Forelimb muscle (tissue), 1 donor: ENCODE data around the gene ANKS1B. TPM values are rescaled to one million over a fixed set of nuclear protein-coding genes. Genes with fewer than 3 reads are reported as not detected.

Source experiments
- DNase-seq: peaks from one replicate; pipeline ENCODE4 v3.0.0-alpha.2; 2013; ENCODE audit warnings: low read depth
- polyA plus RNA-seq: library from polyadenylated mRNA; unstranded; fragments of 120-200 nt; gene quantifications from one replicate; pipeline ENCODE4 v1.2.1, GENCODE V29; 2013; ENCODE audit not compliant: insufficient read length

The ANKS1B gene
- polyA plus RNA-seq, 1 donor: 2.3 TPM

- no peak for DNase-seq
Observed at GRCh38 chr12:99960311-99960710, 24.4 kb downstream of the ANKS1B start.

- no peak for DNase-seq
Observed at GRCh38 chr12:99959549-99960170, 25.1 kb downstream of the ANKS1B start.

GRCh38 chr12:99957866-99958466 lies 26.8 kb downstream of the ANKS1B start:
- DNase-seq: no peak

DNA sequence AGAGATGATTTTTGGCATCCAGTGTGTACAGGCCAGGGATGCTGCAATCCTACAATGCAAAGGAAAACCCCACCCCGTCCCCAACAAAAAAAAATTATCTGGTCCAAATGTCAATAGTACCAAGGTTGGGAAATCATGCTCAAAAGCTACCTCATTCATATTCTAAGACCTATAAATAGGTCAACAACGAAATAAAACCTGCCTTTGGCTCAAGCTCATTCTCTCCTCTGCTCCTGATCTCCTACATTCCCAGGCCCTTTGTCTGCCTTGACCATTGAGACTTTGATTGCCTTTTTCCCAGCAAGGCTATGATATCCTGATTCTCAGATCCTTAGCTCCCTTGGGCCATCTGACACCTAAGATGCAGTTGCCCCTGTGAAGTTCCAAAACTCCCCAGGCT lies 30.0 kb downstream of the ANKS1B start:
- no peak for DNase-seq

DNA sequence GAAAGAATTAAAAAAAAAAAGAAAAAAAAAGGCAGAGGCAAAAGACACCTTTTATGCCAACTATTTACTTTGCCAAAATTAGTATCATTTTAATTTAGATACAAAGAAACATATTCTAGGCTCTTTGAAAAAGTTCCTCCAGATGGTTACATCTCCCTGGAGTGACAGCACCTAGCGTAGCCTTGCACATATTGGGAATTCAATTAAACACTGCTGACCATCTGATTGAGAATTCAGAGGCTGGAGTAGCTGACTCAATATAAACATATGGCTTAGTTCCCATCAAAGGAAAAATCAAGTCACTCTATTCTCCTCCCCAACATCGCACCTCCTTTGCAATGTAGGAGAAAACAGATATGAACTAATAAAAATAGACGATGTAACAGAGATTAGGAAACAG lies 36.4 kb downstream of the ANKS1B start:
- no peak for DNase-seq

DNA sequence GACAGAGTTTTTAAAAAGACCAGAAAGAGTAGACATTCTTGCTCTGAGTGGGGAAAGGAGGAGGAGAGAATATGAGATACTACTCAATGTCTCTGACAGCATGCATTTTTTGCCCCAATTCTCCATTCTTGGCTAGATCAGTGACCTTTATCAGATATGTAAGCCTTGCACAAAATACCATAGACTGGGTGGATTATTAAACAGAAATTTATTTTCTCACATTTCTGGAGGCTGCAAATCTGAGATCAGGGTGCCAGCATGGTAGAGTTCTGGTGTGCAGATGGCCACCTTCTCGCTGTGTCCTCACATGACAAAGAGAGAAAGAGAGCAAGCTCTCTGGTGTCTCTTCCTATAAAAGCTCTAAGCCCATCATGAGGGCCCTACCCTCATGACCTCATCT lies 38.6 kb downstream of the ANKS1B start:
- no peak for DNase-seq

GRCh38 chr12:99935608-99936007 lies 49.1 kb downstream of the ANKS1B start:
- no peak for DNase-seq

DNA sequence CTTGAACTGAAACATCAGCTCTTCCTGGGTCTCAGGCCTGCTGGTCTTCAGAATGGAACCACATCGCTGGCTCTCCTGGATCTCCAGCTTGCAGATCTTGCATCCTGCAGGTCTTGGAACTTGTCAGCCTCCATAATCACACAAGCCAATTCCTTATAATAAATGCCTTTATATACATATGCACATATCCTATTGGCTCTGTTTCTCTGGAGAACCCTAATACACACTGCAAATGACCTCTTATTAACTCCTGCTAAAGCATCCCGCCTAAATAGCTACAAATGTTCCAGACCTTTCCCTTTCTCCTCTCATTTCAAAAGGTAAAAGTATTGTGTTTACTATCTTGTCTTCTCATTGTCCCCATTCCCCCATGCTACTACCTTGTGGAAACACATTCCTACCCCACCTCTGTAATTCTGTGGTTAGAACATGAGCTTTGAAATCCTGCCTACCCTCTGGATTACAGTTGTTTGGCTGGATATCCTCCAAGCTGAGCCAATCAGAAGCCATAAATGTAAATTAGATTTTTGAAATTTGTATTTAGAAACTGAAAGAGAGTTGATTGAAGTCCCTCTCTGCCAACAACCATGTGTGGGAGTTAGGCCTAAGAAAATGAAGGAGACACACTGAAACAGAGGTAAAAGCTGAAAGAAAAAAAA lies 58.1 kb downstream of the ANKS1B start:
- no peak for DNase-seq

DNA sequence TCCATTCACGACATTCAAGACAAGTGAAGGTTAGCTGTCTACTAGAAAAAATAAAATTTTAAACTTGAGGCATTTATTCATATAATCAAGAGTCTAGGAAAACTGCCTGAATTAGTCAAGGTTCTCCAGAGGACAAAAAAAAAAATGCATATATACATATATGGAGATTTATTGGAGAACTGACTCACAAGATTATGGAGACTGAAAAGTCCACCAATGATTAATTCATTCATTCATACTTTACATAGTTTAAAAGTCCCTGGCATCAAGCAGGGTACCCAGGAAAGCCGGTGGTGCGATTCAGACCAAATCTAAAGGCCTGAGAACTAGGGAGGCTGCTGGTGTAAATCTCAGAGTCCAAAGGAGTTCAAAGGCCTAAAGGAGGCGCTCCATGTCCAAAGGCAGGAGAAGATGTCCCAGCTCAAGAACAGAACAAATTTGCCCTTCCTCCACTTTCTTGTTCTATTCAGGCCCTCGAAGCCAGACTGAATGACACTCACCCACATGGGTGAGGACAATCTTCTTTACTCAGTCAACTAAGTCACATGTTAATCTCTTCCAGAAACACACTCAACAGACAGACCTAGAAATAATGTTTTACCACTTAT lies 64.3 kb downstream of the ANKS1B start:
- no peak for DNase-seq

- no peak for DNase-seq
Observed at GRCh38 chr12:99917711-99918402, 66.9 kb downstream of the ANKS1B start.

GRCh38 chr12:99916555-99916954 lies 68.2 kb downstream of the ANKS1B start:
- no peak for DNase-seq

DNA sequence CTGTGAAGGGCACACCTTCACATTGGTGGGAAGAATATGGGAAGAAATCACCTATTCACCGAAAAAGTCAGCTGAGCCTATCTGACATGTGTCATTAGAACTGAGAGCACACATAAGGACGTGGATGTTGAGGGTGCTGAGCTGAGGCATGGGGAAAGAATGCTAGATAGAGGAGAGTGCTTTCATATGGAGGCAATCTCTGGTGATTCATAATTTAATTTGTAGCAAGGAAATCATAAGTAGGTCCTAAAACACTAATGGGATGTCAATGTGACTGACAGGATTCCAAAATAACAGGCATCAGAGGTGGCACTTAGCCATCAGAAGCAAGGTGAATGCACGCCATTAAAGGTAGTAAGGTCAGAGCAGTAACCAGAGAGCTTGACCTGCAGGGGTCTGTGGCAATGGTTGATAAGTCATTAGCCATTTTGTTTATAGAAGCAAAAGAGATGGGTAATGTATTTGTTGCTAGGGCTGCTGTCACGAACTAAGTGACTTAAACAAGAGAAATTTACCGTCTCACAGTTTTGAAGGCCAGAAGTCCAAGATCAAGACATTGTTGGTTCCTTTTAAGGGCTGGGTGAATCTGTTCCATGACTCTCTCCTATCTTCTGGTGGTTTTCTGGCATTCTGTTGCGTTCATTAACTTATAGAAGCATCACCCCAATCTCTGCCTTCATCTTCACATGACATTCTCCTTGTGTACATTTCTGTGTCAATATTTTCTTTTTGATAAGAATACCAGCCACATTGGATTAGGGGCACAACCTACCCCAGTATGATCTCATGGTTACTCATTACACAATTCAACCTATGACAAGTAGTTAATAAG lies 69.3 kb downstream of the ANKS1B start:
- DNase-seq: no peak

DNA sequence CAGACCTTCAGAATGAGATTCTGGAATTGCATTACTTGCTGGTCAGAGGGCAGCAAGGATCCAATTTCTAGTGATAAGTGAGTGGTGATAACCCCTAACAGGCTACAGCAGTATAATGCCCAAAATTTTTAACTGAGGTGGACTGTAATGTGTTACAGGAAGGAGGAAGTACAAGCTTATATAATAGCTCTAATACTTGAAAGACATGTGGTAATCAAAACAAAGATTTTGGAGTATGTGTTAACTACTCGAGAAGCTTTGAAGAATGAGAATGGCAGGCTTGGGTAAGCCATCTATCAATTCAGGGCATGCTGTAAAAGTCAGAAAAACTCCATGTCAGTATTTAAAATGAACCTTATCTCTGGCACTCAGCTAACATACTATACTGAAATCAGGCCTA lies 70.5 kb downstream of the ANKS1B start:
- no peak for DNase-seq

DNA sequence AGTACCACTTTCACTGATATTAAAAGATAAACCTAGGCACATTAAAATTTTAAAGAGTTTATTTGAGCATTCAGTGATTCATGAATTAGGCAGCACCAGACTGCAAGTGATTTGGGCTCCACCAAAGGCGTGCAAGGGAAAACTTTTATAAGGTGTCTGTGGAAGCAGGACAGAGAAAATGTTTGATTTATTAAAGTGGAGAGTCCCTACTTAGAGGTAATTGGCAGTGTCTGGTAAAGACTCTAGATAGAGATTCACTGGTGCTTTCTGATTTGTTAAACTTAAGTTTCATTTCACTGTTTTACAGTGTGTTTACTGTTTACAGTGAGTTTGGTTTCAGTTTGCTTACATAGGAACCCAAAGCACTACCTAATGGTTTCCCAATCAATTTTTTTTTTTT lies 72.8 kb downstream of the ANKS1B start:
- no peak for DNase-seq

DNA sequence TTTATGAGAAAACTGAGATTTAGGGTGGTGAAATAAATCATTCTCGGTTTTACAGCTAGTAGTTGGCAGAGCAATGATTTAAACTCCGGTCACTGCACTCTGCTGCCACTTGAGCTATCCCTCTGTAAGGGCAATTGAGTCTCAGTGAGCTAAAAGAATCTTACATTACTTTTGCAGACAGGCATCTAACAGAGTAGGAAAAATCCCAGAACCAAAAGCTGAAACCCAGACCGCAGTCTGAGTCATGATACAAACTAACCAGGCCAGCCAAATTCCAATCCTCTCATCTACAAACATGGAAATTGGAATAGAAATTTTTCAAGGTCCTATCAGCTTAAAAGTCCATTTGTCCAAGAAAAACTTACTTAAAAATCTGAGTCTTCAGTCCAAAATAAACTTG lies 73.7 kb downstream of the ANKS1B start:
- peak; percentile 16 for DNase-seq

DNA sequence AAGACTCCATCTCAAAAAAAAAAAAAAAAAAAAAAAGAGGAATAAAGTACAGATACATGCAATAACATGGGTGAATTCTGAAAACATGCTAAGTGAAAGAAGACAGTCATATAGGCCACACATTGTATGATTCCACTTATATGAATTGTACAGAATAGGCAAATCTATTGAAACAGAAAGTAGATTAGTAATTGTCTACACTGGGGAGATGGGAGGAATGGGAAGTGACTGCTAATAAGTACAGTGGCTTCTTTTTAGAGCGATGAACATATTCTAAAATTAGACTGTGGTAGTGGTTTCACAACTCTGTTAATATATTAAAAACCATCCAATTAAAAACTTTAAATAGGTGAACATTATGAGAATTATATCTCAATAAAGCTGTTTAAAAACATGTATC lies 74.4 kb downstream of the ANKS1B start:
- no peak for DNase-seq

DNA sequence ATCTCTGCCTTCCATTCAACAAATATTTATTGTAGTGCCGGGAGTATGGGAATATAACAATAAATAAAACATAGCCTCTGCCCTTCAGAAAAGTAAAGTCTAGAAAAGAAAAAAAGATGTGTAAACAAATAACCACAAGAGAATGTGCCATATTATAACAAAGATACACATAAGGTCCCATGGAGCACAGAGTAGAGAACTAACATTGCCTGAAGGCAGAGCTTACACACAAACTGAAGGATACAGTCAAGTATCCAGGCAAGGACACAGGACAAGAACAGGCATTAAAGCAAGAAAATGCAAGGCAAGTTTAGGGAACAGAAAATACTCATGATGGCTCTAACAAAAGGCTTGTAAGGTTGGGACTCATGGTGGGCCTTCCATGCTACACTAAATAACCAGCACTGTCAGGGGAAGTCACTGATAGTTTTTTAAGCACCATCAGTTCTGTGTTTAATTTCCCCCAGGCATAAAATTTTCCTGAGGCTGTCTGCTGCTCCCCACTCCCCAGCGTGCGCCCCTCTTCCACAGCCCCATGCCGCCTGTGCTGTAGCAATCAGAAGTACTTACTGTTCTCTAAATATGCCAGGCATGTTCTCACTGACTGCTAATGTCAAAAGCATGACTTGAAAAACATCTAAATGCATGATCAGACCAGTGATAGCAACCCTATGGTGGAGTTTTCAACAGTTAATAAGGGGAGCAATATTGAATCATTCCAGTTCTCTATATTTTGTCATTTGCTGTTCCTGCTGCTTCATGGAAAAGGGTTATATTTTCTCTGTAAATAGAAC lies 77.8 kb downstream of the ANKS1B start:
- DNase-seq: no peak

GRCh38 chr12:99901181-99901580 lies 83.6 kb downstream of the ANKS1B start:
- no peak for DNase-seq

DNA sequence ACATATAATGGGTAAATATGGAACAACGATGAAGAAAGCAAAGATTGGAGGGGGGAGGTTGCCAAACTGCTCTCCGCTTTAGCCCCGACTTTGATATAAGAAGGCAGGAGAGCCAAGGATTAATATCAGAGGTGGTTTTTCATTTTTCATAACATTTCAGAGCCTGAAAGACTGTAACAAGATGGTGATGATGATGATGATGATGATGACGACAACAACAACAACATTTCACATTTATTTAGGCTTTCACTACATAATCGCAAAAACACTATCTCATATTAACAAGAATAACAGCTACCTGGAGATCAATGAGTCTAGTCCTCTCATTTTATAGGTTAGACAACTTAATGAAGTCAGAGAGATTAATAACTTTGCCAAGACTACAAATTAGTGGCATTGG lies 86.1 kb downstream of the ANKS1B start:
- DNase-seq: no peak

DNA sequence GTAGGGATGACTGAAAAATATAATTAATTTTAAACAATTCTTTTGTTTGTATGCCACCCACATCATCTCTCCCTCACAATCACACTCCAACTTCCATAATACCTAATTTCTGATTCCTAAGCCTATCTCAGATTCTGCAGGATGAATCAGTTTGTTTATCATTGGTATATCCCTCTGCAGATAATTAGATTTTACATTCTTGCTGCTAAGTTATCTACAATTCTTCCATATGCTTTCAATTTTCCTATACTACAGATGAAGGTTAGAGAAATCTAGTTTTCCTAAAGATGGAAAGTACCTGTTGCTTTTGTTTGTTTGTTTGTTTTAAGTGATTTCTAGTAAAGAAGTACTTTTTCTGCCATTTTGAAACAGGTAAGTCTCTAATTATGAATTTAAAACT lies 105.3 kb downstream of the ANKS1B start:
- no peak for DNase-seq

DNA sequence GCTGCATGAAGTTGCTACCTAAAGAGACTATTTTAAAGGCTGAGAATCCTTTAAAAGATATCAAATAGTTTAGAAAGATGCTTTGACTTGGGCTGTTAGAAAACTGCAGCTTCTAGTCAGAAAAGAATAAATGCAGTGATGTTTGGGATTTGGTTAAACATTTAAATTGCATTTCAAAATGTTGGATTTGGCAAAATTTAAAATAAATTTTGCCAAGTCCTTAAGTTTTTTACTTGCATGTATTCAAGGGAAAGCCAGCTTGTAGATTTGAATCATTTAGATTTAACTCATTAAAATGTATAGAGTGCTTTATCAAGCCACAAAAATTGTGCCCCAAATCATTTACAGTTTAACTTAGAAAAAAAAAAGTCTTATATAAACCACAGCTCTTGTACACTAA lies 109.7 kb downstream of the ANKS1B start:
- DNase-seq: no peak
